NCI-H2107 treated with DMSO at 0.1 percent for 48 hours (cell line): Measurements from ENCODE around the gene MITD1.
"Not testable (repeated sequence)": the region's sequence is repeated elsewhere in the genome, so short reads cannot be mapped to it uniquely, and the experiment has no call there.

Experiments used
- DNase-seq: peaks from one replicate; lab custom pipeline; 2025; ENCODE audit not compliant: unreplicated experiment; lab: John Stamatoyannopoulos, UW

Gene MITD1

DNA sequence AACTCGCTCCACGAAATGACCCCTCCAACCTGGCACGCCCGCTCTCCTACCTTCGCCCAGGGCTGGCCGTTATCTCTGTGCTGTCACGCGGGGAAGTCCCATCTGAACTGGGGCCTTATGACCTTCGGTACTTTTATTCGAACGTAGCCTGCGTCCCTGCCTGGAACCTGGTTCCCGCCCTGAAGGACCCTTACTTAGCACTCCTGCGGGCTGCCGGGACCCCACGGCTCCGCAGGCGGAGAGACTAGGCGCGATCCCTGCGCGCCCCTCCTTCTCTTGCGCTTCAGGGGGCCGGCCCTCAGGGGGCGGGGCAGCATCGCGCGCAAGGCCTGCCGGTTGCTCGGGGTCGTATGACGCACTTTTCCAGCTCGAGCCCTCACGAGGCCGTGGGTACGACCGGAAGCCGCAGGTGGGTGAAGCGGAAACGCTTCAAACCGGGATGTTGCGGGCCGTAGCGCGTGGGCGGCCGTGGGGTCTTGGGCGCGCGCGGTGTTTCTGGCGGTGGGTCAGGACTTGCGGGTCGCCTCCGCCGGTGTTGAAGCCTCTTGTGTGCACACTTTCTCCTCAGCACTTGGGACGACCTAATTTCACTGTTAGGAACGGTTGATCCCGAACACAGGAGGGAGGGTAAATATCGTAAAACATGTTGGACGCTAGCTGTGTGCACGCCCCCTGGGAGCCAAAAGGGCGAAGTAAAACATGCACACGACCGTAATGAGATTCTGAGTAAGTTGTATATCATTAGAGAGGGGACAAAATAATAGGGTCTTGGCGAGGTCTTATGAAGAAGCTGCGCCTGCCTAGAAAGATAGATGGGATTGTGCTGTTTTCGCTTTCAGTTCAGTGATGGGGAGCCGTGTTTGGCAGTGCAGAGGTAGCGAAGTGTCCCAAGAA is 26.0 kb downstream of the MITD1 start, which contains the start of the genes LIPT1 and TSGA10:
Gene LIPT1 (plus strand): TSS at position 325 of the 894 bp plus-strand sequence. CDS start 6,991 bp downstream, outside the sequence.
Gene TSGA10 (minus strand): TSS at position 300 of the 894 bp plus-strand sequence. CDS start 45,503 bp downstream, outside the sequence.
- DNase-seq = peak; percentile 80

DNA sequence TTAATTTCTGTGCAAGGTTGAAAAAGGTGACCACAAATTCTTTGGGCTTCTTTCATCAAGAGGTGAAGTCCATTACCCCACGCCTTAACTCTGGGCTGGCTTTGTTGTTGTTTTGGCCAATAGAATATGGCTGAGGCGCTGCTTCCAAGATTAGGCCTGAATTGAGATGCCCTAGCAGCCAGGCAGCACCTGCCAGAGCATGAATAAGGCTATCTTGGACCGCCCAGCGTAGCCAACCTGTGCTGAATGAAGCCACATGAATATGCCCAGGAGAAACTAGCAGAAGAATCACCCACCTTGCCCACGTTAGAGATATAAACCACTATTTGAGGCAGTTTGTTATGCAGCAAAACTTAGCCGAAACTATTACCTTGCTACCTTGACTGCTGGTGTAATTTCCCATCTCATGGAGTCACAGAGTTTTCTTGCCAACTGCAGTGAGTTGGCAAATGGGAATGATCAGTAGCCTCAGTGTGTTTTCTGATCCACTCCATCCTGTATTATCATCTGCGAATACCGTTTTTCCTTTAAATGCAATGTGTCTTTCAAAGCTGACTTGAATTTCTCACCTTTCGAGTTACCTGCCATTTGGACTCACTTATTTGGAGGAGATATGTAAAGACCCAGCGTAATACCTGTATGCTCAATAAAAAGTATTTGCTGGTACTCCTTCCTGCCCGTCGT is 26.8 kb downstream of the MITD1 start:
- DNase-seq = no peak

DNA sequence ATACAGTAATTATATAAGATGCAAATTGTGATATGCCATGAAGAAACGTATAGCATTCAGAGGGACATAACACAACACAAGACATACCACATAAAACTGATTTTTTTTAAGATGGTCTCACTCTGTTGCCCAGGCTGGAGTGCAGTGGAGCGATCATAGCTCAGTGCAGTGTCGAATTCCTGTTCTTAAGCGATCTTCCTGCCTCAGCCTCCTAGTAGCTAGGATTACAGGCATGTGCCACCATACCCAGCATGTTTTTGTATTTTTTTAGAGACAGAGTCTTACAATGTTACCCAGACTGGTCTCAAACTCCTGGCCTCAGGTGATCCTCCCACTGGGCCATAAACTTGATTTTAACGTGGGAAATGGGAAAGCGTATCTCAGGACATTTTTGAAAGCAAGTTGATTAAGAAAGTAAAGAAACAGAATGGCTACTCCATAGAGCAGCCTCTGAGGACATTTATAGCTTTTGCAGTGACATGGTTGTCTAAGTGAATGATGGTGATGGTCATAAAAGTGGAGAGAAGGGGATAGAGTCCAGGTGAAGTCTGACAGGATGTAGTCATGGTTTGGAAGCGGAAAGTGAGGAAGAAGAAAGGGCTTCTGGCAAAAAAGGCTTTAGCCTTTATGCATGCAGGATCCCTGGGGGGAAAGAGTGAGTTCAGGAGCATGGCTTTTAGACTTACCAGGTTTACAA is 28.5 kb downstream of the MITD1 start:
- no peak for DNase-seq

DNA sequence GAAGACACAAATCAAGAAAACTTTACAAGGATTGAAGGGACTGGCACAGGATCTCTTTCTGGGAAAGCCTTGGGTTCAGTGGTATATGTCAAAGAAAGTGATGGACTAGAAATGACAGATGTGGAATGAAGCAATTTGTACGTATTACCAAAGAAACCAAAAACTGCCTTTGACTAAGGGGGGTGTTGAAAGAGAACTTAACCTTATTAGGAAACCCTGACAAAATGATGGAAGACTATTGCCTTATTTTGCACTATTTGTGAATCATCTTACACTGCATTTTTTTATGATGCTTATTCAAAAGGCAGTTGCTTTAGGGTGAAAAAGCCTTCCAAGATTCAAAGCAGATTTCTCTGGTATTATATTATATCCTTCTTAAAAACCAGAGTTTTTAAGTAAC is 30.2 kb downstream of the MITD1 start:
- no peak for DNase-seq

DNA sequence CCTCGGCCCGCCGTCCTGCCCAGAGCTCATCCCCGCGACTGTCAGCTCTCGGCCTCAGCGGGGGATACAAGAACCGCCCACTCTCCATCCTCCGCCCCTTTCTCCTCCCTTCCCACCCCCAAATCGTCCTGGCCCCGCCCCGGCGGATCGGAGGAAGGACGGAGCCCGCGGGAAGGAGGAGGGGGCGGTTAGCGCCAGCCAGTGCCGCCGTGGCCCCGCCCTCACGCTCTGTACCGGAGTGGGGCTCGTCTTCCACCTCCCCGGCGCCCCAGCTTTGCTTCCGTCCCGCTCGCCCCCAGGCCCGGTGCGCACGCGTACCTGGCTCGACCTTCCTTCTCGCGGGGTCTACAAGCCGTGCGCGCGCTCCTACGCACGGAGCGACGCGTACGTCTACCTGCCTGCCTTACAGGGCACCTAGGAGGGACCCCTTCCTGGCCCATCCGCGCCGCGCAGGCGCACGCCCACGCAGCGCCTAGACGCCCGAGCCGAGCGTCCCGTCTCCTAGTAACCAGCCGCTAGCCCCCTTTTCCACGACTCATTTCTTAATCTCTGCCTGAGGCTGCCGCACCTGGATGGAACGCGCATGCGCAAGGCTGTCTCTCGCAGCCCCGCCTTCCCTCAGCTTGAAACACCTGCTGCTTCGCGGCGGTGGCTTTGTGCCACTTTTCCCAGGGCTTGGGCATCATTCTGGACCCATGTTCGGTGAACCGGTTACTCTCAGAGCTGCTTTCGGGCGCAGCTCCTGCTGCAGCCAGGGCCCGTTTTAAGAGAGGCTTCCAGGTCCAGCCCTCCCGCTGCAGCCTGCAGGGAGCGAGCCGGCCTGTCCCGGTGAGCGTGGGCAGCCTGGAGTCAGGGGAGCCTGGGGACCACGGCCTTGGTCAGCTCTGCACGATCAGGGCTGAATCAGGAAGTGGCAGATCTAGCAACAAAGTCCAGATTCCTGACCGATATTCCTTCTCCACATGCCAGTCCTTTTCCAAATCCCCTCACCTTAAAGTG is 39.4 kb downstream of the MITD1 start, which contains the start of gene C2orf15:
Gene C2orf15 (plus strand): TSS at position 598 of the 999 bp plus-strand sequence. CDS start 8,852 bp downstream, outside the sequence.
- peak; percentile 95 for DNase-seq

DNA sequence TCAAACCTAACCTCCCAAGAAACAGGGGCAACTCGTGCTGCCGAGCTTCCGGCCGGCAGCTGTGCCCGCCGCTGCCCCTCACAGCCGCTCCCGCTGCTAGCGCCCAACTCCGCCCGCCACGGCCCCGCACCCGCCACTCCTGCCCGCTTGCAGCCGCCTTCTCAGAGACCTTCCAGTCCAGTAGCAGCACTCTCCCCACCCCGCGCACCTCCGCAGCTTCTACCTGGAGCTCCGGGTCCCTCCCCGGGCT is 40.1 kb downstream of the MITD1 start:
- no peak for DNase-seq

DNA sequence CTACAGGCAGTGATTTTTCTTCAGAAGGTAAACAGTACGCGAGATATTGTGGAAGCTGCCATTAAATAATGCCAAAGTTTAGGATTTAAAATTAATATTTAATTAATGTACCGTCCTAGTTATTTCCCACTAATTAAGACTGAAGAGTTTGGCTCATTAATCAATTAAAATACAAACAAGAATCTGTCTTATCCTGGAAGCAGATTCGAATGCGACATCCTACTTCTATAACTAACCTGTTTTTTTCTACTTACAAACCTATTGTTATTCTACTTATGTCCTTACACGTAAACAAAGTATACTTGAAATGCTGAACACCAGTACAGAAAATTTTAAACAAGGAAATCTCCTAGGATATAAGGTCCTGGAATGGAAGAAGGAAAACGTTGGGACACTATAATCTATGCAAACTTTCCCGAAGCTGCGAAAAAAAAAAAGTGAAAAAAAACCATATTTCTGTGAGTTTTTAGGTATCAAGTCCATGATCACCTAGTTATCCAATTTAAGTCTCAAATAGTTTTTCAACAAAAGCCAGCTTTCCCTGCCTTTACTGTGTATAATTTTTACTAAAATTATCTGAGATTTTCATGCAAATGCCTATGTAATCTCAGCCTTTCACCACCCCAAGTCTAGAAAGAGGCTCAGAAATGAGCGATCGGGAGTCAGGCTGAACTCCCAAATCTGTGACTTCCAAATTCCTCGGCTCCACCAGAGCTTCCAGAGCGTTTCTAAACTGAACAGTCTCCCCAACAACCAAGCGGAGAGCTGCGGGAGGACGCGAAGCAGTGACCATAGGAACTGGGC is 40.6 kb downstream of the MITD1 start:
- DNase-seq = no peak

DNA sequence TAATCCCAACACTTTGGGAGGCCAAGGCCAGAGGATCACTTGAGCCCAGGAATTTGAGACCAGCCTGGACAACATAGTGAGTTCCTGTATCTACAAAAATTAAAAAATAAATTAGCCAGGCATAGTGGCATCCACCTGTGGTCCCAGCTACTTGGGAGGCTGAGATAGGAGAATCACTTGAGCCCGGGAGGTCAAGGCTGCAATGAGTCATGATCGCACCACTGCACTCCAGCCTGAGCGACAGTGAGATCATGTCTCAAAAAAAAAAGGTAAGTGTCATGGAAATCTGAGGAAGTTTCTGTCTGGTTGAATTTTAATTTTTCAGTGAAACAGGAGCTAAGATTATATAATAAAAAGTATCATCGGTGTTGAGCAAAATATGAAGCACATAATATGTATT is 41.9 kb downstream of the MITD1 start:
- DNase-seq = no peak

DNA sequence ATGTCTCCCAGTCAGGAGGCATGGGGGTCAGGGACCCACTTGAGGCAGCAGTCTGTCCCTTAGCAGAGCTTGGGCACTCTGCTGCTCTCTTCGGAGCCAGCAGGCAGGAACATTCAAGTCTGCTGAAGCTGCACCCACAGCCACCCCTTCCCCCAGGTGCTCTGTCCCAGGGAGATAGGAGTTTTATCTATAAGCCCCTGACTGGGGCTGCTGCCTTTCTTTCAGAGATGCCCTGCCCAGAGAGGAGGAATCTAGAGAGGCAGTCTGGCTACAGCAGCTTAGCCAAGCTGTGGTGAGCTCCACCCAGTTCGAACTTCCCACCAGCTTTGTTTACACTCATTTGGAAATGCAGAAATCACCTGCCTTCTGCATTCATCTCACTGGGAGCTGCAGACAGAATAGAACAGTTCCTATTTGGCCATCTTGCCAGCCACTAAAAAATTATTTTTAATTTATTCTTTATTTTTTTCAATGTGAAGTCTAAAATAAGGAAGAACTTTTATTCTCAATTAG is 45.8 kb downstream of the MITD1 start:
- DNase-seq = not testable (repeated sequence)

DNA sequence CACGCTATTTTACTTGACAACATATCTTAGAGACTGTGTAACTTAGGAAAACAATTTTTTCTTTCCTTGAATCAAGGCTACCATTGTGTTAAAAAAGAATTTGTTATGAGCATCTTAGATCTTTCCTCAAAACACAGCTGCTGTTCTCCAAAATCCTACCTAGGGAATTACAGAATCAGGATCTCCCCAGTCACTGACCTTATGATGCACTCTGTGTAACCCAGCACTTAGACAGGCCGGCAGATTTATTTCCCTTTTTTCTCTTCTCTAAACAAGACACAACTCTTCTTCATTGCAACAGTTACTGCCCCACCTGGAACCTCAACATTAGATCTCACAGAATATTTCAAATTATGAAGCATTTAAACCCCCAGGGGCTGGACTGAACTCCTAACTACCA is 52.9 kb downstream of the MITD1 start:
- no peak for DNase-seq
